Measurements from ENCODE around the gene EGR1. TPM values are rescaled to one million over a fixed set of nuclear protein-coding genes. Genes with fewer than 3 reads are reported as not detected.

The EGR1 gene
- total RNA-seq, 1 experiment from 2014 or later = 83.3 TPM

DNA sequence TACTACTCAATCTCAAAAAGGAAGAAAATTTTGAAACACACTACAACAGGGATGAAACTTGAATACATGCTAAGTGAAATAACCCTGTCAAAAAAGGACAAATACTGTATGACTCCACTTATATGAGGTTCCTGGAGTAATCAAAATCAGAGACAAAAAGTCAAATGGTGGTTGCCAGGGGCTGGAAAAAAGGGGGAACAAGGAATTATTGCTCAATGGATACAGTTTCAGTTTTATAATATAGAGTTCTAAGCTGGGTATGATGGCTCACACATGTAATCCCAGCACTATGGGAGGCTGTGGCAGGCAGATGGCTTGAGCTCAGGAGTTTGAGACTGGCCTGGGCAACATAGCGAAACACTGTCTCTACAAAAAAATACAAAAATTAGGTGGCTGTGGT lies 48.7 kb downstream of the EGR1 start:
- H3K4me1 Mint-ChIP-seq = no peaks in the 10 kb centered on the region
- H3K9me3 Mint-ChIP-seq = no peaks in the 10 kb centered on the region
- Histone ChIP-seq H3K18ac (ENCODE audit: insufficient read length, low read depth, low read length) (no peak overlapping the region), H2BK12ac (ENCODE audit: insufficient read length, low read depth, low read length) (no peak overlapping the region), H3K9me3 (ENCODE audit: control insufficient read depth, low read depth, low read length) (no peaks in the 10 kb centered on the region), H3K27me3 (ENCODE audit: insufficient read depth, low read length) (no peaks in the 10 kb centered on the region), H2BK15ac (ENCODE audit: low read depth, low read length) (no peak overlapping the region), H3K56ac (ENCODE audit: insufficient read length, low read depth, low read length) (no peak overlapping the region), H4K5ac (ENCODE audit: insufficient read length, low read depth, low read length) (no peak overlapping the region), H4K20me1 (ENCODE audit: control insufficient read depth, insufficient read depth, insufficient read length) (no peaks in the 10 kb centered on the region), H3K4me2 (ENCODE audit: insufficient read depth, insufficient read length, low read length) (no peak overlapping the region), H3K23me2 (ENCODE audit: insufficient read length, low read depth, low read length, poor library complexity, severe bottlenecking) (no peaks in the 10 kb centered on the region), H2AK5ac (ENCODE audit: insufficient read length, low read length) (no peak overlapping the region), H2BK20ac (ENCODE audit: low read depth, low read length, poor library complexity, severe bottlenecking) (no peak overlapping the region), H3K9ac (ENCODE audit: extremely low read depth, insufficient read length, low read length) (no peak overlapping the region), H4K91ac (ENCODE audit: insufficient read length, low read depth, low read length) (no peak overlapping the region), H3T11ph (ENCODE audit: low read length) (no peak overlapping the region), H2AFZ (ENCODE audit: low read length) (no peak overlapping the region), H3K4ac (ENCODE audit: low read depth, low read length) (no peak overlapping the region), H3K14ac (ENCODE audit: insufficient read depth, low read length) (no peak overlapping the region), H2BK120ac (ENCODE audit: low read depth, low read length, poor library complexity, severe bottlenecking) (no peak overlapping the region), H2BK5ac (ENCODE audit: insufficient read length, low read length) (no peak overlapping the region), H3K79me1 (ENCODE audit: insufficient read depth, low read depth, low read length, poor library complexity, severe bottlenecking) (peaks cover 10% of the 10 kb centered on the region), H3K27ac (ENCODE audit: insufficient read length, low read depth, low read length) (no peak overlapping the region), H3K79me2 (ENCODE audit: insufficient read depth, low read length) (no peaks in the 10 kb centered on the region; the same call in 1 of the 2 replicates), H3K23ac (ENCODE audit: insufficient read length, low read depth, low read length) (no peak overlapping the region), H3K4me1 (ENCODE audit: insufficient read depth, low read length) (no peaks in the 10 kb centered on the region), H4K8ac (replicated peaks; ENCODE audit: insufficient read length, low read depth, low read length) (no peak overlapping the region)
- no peak for DNase-seq
- WGBS (ENCODE audit: extremely low coverage, insufficient read length, low lambda C conversion rate) = no CpG with 5 or more reads among the region's 1 CpG
- H3K4me3 Mint-ChIP-seq = no peak overlapping the region
- TF ChIP-seq, protein P1, sequence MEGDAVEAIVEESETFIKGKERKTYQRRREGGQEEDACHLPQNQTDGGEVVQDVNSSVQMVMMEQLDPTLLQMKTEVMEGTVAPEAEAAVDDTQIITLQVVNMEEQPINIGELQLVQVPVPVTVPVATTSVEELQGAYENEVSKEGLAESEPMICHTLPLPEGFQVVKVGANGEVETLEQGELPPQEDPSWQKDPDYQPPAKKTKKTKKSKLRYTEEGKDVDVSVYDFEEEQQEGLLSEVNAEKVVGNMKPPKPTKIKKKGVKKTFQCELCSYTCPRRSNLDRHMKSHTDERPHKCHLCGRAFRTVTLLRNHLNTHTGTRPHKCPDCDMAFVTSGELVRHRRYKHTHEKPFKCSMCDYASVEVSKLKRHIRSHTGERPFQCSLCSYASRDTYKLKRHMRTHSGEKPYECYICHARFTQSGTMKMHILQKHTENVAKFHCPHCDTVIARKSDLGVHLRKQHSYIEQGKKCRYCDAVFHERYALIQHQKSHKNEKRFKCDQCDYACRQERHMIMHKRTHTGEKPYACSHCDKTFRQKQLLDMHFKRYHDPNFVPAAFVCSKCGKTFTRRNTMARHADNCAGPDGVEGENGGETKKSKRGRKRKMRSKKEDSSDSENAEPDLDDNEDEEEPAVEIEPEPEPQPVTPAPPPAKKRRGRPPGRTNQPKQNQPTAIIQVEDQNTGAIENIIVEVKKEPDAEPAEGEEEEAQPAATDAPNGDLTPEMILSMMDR (conservative IDR thresholded peaks at IDR 0.05) = no peak
- no peaks in the 10 kb centered on the region for H3K27me3 Mint-ChIP-seq (ENCODE audit: low read depth)
- H3K36me3 Mint-ChIP-seq (ENCODE audit: insufficient read depth in 1 of 3, low read depth in 3 of 3) = peaks cover 55 to 95% (median 90%) of the 10 kb centered on the region in 3 experiments
- H3K27ac Mint-ChIP-seq = no peak overlapping the region
